HUDEP-2 (cell line): ENCODE results near the gene ATG5.

Experiments
- DNase-seq, 76 experiments: peaks; one replicate each; lab custom pipeline; 2025; ENCODE audit not compliant: unreplicated experiment in 76 of 76; lab: John Stamatoyannopoulos, UW

The ATG5 gene

DNA sequence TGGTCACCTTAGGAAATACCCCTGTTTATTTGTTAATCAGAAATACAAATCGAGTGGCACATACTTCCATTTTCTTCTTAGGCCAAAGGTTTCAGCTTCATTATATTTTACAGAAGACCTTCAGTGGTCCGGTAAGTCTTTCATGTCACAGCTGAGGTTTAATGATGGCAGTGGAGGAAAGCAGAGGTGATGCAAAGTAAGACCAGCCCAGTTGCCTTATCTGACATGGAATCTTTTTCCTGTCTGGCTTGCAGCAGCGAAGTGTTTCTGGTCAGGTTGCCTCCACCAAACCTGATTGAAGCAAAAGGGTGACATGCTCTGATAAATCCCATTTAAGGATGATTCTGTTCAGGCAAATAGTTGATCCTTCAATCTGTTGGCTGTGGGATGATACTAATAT is 139.4 kb downstream of the ATG5 start:
- DNase-seq: no peak

DNA sequence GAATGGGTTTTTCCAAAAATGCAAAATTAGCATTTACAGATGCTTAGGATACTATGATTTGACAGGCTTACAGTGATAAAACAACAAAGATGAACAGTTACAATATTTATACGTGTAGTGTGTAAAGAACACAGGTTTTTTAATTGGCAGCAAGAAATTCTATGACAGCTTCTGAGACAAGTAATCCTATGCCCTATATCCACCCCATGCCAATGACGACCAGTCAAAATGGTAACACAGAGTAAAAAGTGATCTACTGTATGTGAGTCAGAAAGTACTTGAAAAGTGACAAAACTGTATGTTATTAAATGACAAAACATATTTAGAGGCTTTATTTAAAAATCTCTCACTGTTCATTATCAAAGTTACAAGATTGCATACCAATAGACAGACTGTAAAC is 139.9 kb downstream of the ATG5 start:
- DNase-seq: no peak

DNA sequence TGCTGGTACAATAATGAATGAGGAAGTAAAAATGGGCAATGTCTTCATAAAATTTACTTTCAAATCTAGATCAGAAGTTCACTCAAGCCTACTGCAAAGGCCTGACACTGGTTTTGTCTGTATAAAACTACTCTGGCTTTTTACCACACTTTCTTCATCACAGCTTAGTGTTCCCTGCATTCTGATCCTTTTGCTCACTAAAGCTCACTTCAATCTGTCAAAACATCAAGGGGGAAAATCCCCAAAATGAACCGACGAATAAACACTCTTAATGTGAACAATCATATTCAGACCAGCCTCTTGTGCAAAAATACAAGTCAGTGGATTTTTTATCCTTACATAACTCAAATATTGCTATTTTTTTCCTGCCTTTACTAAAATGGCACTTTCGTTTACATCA is 140.9 kb downstream of the ATG5 start:
- DNase-seq: no peak

DNA sequence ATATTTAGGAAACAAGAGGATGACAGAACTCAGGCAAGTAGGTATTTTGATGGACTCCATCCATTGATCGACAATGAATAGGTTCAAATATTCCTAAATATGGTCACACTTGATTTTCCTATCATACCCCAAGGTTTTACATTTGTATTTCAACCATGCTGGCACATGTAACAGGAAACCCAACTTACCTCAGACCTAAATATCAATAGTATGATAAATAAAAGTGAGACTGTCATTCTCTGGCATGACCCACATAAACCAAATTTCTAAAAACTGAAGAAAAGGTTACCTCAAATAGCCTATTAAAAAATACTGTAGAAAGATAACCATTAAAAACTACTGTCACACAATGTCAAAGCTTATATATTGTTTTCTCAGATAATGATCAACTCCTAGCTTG is 142.1 kb downstream of the ATG5 start:
- no peak for DNase-seq

DNA sequence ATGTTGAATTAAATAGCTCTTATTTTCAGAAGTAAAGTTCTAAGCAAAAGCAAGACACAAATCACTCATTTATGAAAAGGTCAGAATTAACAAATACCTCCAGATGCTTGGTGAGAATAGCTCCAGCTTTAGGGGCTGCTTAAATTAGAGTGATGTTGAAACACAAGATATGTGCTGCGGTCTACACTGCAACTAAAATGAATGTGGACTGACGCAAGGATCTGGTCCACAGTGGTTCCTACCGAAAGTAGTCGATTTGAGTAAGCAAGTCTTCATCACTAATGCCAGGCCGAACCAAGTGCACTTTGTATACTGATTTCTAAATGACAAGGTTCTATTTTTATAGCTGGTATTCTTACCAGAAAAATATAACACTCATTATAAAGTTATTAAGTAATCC is 143.1 kb downstream of the ATG5 start:
- no peak for DNase-seq

DNA sequence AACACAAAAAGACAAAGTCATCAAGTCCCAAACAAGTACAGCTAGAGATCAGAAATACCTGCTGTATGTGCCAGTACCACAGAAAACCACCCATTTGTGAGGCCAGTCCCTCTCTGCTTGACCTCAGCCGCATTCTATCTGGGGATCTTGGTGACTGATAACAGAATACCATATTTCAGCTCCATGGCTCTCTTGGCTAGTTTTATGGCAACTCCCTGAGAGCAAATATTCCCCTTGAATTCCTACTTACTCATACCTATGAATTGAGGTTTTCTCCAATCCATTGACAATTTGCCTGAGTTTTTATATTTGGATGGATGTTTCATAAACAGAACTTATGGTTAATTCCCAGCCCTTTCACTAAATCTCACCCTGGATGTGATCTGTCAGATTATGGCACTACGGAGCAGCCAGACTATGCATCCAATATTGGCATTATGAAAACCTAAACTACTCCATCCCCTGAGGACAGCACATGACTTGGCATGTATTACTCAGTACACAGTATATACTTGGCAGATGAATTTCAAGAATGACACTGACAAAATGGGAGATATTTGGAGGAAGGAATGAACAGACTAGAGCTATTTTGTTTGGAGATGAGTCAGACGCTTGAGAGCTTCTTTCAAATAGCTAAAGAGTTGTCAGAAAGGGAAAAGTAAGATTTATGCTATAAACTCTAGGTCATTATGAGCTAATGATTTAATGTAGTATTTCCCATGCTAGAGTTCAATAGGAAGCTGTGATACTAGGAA is 143.7 kb downstream of the ATG5 start:
- no peak for DNase-seq

DNA sequence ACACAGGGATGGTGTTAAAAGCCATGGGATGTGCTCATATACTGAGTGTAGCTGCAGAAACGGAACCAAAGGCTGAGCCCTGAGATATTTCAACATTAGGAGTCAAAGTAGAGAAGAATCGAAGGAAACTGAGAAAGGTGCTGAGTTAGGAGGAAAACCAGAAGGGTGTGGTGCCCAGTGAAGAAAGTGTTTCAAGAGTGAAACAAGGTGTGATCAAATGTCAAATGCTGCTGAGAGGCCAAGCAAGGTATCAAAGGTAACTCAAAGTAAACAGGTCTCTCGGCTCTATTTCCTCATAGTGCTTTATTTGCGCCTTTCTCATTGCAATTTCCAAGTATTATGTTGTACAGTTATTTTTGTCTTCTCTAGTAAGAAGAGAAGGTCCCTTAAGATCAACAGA is 145.4 kb downstream of the ATG5 start:
- DNase-seq: no peak

DNA sequence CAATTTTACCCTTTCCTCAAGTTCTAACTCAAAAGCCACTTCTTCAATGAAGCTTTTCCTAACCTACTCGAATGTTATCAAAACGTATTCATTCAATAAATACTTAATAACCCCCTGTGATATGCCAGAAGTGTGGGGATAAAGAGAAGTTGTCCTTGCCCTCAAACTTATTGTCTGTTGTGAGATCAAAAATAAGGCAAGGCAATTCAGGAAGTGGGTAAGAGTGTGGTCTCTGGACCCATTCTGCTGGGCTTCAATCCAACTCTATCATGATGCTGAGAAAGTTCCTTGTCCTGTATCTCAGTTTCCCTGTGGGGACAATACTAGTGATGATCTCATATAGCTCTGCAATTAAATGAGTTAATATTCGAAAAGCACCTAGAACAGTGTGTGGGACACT is 146.7 kb downstream of the ATG5 start:
- DNase-seq: no peak

DNA sequence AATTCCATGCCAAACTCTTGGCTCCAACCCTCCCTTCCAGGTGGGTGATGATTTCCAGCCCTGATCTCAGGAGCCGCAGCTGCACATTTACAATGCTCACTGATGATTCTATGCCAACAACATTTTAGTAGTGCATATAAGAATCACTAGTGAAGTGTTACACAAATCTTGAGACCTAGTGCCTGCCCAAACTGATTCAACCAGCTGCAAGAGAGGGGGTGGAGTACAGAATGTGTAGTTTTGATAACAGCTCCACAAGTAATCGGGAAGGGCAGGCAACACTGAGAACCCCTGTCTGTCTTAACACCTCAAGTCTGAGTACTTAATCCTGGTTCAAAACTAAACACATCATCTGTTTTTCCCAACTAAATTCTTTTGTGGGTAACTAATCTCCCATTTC is 147.8 kb downstream of the ATG5 start:
- peak in 49 of 76 experiments; percentile 5 to 67 (median 34) for DNase-seq

DNA sequence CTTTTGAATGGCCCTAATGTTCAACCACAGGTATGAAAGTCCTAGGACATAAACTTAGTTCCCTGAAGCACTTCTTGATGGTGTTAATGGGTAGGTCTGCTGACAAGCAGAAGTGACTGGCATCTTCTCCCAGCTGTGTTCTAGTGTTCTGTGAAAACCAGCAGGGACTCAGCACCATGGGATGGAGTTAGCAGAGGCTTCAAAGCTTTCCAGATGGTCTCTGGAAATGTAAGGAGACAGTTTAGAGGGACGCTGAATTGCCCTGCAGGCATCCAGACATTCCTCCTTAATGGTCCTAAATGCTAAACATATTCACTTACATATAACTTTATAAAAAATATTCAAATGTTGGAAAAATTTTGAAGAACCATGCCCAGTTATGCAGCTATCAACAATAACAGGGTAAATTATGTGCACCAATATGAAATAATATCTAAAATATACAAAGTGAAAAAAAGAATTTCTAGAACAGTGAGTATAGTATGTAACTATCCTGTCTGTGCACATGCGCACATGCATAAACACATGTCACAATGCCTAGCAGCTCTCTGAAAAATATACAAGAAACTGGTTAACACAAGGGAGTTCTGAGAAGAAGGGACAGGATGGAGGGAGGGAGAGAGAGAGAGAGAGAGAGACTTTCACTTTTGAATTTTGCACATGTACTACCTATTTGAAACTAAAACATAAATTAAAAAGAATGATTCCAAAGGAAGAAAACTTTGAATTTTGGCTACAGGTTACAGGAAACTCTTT is 152.3 kb downstream of the ATG5 start:
- no peak for DNase-seq

DNA sequence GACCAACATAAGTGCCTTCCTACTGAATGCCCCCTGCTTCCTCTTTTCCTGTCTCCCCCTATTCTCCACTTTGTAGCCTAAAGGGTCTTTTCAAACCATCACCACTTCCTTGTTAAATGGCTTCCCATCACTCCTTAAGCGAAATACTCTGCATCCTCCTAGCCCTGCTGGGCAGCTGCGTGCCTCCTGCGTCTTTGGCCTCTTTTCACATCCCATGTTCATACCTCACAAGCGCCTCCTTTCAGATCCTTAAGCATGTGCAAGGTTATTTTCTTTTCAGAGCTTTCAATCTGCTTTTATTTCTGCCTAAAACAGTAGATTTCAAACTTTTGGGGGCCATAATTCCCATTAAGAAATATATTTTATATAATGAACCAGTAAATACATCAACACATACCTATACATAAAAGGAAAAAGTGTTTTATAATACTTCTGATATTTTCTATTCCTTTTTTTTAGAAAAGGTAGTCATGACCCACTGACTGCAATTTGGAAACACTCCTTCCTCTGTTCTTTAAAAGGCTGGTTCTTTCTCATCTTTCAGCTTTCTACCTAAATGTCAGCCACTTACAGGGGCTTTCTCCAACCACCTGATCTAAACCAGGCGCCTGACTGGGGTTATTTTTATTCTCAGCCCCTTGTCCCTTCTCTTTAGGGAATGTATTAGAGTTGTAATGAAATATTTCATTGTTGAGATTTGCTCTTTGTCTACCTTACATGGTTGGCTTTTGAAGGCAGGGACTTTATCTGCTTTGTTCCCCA is 155.3 kb downstream of the ATG5 start:
- no peak for DNase-seq

DNA sequence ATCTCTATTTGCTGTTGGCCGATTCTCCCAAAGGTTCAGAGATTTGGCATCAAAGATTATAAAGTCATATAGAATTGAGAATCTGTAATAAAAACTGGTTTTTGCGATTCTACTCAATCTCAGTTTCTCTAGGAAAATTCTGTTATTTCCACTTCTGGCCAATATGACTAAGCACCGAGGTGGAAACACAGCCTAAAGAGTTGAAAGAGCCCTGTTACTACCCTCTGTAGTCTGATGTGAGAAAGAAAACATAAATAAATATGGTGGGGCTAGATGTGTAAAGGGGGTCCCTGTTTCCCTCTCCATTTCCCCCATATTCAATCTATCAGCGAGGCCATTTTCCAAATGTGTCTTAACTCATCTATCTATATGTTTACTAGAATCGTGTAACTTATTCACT is 156.0 kb downstream of the ATG5 start:
- no peak for DNase-seq

DNA sequence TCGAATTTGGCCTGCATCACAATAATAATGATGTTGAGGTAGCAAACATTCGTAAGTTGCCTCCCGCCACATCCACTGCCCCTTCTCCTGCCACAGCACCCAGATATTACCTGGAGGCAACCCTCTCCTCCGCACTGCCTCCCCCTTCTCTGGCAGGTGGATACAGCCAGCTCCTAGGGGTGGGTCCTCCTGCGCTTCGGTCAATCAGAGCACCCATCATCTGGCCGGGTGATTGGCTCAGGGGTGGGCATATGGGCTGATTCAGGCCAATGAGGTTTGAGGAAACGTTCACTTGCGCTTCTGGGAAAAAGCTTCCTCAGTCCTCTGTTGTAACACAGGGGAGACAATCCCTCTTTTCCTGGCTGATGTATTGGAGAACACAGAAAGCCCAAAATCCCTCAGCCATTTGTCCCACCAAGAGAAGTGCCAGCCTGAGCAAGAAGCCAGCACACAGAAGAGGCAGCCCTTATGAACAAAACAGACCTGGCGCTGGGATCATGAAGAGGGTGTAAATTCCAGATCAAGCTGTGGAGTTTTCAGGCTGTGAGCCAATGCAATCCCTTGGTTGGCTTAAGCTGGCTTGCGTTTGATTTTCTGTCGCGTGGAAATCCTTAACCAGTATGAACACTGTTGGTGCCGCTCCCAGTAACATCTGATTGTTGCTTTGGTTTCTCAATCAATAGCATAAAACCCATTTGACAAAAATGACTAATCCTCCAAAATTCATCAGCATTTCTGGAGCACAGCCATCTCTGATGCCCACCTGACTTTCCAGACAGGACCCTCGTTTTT is 157.3 kb downstream of the ATG5 start:
- DNase-seq: no peak

DNA sequence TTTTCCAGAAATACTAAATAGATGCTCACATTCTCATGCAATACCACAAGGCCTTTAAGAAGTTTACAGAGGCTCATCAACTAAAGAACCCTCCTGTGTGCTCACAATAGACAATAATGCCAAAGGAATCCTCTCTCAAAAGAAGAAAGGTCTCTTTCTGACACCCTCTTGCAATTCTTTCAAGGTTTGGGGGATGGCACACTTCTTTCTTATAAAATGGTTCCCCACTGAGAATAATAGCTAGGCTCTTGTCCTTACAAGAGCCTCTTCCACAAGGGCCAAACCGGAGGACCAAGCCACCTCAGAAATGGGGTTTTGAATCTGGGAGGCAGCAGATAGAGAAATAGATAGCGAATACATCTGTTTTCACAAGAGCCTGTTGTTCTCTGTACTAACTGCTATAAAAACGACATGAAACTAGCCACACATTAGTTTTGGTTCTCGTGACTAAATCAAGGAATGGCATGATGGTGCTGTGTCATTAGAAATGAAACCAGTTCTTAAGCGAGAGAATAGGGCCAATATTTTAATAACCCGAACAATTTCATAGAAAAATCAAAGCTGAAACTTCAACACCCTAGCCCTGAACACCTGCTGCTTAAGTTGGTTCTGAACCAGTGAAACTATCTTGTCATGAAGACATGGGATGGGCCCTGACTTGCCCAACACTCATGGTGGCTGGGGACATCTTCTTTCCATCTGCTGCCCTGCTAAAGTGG is 158.3 kb downstream of the ATG5 start:
- no peak for DNase-seq

DNA sequence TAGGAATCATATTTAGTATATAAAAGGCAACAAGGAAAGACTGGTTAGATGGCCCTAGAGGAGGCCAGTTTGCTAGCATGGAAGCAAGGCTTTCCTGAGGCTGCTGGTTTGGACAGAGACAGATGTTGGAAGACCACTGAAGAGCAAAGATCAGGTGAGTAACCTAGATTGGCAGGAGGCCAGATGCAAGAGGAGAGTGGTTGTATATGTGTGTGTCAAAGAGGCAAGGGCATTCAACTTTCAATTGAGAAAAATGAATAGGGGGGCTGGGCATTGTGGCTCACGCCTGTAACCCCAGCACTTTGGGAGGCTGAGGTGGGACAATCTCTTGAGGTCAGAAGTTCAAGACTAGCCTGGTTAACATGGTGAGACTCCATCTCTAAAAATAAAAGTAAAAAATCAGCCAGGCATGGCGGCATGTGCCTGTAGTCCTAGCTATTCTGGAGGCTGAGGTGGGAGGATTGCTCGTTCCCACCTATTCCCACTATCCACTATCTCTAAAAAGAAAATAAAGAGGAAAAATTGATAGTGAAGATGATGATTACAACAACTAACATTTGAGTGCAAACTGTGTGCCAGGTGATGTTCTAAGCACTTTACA is 159.6 kb downstream of the ATG5 start:
- no peak for DNase-seq

DNA sequence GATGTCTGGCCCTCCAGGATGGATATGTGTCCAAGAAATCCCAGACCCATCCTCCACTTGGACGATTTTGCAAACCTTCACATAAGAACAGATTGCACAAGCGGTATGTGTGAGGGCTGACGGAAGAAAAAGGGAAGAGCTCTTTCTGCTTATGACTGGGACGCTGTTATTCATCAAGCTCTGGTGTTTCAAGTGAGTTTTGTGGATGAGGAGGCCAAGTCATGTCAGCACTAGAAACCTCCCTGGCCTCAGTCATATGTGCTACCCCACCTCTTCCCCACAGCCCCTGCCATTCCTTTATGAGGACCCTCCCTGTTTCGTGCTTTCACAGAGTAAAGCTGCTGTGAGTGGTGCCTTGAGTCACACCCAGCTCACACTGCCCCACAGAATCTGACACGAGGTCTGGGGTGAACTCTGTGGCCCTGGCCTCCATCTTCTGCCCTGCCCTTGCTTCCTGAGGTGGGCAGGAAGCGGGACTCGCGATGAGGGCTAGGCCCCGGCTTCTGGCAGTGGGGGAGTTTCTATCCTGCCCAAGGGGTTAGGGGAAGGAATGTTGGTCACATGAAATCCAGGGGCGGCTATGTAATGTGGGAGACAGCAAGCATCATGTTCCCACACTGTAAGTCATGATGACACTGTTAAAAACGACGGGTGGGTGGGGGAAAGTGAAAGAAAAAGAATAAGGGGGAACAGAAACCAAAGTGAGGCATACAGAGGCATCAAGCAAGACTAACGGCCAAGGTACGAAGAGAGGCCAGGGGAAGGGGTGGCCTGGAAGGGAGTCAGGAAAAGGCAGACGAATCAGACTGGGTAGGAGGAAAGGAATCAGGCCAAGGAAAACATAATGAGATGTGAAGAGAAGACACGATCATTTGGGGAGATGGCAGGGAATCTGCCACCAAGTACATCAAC is 161.3 kb downstream of the ATG5 start:
- DNase-seq: no peak

DNA sequence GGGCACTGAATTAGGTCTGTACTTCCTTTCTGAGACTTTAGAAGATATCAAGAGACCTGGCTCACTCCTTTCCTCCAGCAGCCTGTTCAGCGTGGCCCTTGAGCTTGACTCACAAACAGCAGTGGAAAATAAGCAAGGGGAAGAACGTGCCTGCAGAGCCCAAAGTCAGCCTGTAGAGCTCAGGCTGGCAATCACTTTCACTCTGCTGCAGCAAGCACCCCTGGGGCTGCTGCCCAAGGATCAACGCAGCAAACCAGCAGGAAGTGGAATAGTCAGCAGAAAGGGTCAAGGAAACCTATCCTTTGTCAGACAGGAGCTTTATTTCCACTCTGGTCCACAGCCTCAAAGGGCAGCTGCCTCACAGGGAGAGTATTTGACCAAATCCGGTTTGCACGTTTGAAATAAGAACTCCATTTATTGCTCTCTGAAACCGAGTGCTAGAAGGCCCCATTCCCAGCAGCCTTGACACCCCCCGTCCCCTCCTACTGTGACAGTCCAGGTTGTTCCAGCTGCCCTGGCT is 162.1 kb downstream of the ATG5 start:
- peak in 1 of 76 experiments; percentile 14 for DNase-seq

DNA sequence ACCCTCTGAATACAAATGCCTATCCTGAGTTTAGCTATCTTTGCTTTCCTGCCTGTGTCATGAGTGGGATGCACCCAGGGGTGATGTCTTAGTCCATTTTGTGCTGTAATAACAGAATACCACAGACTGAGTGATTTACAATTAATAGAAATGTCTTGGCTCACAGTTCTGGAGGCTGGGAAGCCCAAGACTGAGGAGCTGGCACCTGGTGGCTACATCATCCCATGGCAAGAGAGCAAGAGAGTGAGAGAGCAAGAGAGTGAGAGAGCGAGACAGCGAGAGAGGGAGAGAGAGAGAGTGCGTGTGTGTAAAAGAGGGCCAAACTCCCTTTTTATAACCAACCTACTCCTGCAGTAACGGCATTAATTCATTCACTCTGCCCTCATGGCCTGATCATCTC is 162.6 kb downstream of the ATG5 start:
- DNase-seq: no peak

DNA sequence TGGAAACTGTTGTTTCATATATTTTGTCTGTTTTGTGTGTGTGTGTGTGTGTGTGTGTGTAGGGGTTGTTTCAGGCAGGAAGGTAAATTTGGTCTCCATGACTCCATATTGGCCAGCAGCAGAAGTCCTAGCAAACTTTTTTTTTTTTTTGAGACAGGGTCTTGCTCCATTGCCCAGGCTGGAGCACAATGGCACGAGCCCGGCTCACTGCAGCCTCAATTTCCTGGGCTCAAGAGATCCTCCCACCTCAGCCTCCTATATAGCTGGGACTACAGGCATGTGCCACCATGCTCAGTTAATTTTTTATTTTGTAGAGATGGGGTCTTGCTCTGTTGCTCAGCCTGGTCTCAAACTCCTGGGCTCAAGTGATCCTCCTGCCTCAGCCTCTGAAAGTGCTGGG is 163.7 kb downstream of the ATG5 start:
- no peak for DNase-seq
